ENCODE measurements around the gene SMCO3.

SMCO3 gene

GRCh38 chr12:14849661-14850060, 35.7 kb upstream of the SMCO3 start:
- TF ChIP-seq CTCF (conservative IDR thresholded peaks at IDR 0.05), result no peak
- H3K27ac ChIP-seq, result no peak overlapping the region

- H3K27ac ChIP-seq, result peak overlapping the region; percentile 93
- TF ChIP-seq CTCF (conservative IDR thresholded peaks at IDR 0.05), result no peak
Measured at GRCh38 chr12:14846876-14847580, 33.0 kb upstream of the SMCO3 start.

GRCh38 chr12:14846042-14846587, 32.1 kb upstream of the SMCO3 start:
- TF ChIP-seq CTCF (conservative IDR thresholded peaks at IDR 0.05), result no peak; the same call in 1 of the 2 replicates
- H3K27ac ChIP-seq, result peak overlapping the region; percentile 93

GRCh38 chr12:14845350-14845750, 31.4 kb upstream of the SMCO3 start:
- peak overlapping the region; percentile 93 for H3K27ac ChIP-seq
- peak; percentile 89 for TF ChIP-seq CTCF (conservative IDR thresholded peaks at IDR 0.05)

- H3K27ac ChIP-seq, result peak overlapping the region; percentile 93; the same call in 1 of the 2 replicates
- no peak for TF ChIP-seq CTCF (conservative IDR thresholded peaks at IDR 0.05)
Measured at GRCh38 chr12:14844401-14844800, 30.4 kb upstream of the SMCO3 start.

GRCh38 chr12:14843425-14843887, 29.5 kb upstream of the SMCO3 start, which contains the start of gene ART4:
Gene ART4 (minus strand): TSS chr12:14843526. CDS start chr12:14843113, 413 bp downstream.
- peak within 1 kb of the TSS; percentile 93 for H3K27ac ChIP-seq
- no peak for TF ChIP-seq CTCF (conservative IDR thresholded peaks at IDR 0.05)

GRCh38 chr12:14842315-14842714, 28.3 kb upstream of the SMCO3 start:
- H3K27ac ChIP-seq, result peak overlapping the region; percentile 93
- TF ChIP-seq CTCF (conservative IDR thresholded peaks at IDR 0.05), result no peak
